NCI-H1105 treated with DMSO at 0.1 percent for 48 hours (cell line): ENCODE measurements around the gene FNDC10.

Experiments used
- DNase-seq: peaks from one replicate; lab custom pipeline; 2025; lab: John Stamatoyannopoulos, UW

Gene FNDC10

DNA sequence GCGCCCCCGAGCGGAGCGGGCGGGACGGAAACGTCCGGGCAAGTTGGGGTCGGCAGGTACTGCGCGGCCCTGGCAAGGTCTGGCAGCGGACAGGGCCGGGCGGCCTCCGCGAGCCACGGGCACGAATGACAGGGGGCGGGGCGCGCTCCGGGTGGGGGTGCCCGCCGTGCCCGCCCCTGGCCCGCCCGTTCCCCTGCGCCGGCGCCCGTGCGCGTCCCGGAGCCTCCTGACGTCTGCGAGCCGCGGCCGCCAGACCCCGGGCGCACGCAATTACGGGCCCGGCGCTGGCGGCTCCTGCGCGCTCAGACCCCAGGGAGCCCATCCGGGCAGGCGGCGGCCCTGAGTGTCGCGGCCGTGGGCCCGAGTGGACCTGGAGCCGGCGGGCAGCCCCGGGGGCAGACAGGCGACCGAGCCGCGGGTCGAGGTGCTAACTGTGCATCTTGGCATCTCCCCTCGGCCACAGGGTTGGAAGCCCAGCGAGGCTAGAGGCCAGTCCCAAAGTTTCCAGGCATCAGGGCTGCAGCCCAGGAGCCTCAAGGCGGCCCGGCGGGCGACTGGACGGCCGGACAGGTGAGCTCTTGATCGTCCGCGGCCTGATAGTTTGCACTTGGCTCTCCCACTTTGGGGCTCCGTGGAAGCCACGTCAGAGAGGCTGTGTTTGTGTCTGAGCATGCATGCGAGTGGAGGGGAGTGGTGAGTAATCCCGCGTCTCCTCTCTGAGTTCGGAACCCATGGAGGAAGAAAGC lies 16.3 kb upstream of the FNDC10 start:
- DNase-seq, result no peak

DNA sequence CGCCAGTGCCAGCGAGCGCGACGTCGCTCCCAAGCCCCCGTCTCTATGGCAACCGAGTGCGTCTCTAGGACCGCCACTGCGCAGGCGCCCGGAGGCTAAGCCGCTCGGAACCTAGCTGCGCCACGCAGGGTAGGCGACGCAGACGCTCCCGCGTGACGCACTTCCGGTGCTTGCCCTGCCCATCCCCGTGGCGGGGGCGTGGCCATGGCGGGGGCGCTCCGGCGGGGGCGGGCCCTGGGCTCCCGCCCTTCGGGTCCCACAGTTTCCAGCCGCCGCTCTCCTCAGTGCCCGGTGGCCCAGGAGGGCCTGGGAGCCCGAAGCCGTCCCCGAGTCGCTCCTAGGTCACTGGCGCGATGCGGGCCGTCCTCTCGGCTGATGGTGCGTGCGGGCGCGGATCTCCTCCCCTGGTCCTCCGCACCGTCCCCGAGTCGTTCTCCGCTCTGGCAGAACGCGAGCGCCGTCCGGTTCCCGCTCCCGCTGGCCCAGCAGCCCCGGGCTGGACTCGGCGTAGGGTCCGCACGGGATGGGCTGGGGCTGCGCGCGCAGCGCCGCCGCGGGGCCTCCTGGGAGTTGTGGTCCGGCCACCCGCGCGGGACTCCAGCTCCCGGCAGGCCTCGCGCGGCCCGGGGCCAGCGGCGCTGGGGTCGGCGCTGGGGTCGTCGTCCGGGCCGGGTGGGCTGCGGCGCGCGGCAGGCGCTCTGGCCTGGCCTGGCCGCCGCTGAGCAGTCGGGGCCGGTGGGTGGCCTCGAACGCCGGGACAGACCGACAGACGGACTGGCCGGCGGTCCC lies 15.5 kb upstream of the FNDC10 start, which contains the start of gene MIB2:
Gene MIB2 (plus strand): TSS at position 245 of the 789 bp plus-strand sequence. CDS start 7,953 bp downstream, outside the sequence.
- peak; percentile 98 for DNase-seq

DNA sequence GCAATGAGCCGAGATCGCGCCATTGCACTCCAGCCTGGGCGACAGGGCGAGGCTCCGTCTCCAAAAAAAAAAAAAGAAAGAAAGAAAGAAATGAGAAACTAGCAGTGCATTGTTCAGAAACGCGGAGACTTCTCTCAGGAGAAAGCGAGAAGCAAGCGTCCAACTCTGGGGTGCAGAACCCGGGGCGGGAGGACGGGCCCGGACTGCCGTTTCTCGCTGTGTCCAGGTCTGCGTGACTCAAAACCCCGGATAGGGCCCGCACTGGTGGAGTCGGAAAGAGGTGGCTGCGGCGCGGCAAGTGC lies 15.0 kb upstream of the FNDC10 start:
- no peak for DNase-seq

DNA sequence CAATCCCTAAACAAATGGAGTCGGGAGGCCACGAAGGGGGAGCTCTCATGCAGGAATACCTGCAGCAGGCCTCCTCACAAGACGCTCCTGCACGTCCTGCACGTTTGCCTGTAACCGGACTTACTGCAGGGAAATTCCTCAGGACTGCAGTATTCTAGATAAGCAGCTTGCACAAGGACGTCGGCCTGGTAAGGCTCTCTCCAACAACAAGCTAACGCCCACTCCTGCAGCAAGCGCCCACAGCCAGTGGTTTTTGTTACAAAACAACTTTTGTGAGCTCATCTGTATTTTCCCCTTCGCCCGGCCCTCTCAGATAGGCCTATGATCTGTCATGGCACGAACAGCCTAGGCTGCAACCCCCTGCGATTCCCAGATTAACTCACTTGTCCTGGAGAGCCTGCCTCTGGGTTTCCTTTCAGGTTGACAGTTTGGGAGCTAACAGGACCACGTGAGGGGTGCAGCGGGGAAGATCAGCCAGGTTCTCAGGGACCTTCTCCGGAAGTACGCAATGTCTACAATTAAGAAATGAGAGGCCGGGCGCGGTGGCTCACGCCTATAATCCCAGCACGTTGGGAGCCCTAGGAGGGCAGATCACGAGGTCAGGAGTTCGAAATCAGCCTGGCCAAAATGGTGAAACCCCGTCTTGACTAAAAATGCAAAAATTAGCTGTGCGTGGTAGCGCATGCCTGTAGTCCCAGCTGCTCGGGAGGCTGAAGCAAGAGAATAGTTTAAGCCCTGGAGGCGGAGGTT lies 14.4 kb upstream of the FNDC10 start:
- DNase-seq, result no peak

DNA sequence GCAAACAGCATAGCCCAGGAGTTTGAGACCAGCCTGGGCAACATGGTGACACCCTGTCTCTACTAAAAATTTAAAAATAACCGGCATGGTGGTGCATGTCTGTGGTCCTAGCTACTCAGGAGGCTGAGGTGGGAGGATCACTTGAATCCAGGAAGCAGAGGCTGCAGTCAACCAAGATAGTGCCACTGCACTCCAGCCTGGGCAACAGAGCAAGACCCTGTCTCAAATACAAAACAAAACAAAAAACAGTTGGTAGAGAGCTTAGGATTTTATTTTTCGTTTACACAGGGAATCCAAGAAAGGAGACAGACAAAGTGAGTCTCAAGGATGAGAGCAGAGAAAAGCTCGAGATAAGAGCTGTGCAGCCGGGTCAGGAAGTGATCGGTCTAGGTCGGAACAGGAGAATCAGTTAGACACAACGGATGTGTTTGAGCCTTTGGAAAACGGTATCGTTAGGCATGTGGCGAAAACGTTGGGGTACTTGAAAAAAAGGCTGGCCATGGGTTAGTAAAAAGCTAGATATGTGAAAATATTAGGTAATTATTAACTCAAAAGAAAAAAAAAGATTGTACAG lies 13.7 kb upstream of the FNDC10 start:
- no peak for DNase-seq

DNA sequence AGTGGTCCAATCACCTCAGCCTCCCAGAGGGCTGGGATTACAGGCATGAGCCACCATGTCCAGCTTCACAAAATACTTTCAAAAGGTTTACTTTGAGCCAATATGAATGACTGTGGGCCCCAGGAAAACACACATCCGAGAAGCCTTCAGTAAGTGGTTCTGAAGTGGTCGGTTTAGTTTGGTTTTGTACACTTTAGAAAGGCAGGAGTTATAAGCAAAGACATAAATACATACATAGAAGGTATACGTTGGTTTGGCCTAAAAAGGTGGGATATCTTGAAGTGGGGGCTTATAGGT lies 12.1 kb upstream of the FNDC10 start:
- DNase-seq, result no peak

DNA sequence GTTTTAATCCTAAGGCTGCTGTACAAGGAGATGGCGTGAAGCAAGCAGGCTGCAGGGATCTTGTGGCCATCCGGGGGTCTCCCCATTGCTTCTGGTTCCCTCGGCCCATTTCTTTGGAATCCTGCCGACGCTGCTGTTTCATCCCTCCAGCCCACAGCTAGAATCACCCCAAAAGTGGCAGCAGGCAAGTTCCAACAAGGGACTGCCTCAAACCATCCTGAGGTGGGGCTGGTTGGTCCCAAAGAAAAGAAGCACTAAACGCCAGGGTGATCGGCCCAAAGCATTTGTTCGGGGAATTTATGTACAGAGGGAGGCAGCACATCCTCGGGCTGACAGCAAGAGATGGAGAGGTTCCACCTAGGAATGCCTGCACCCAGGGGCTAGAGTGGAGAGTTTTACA lies 10.9 kb upstream of the FNDC10 start:
- DNase-seq, result no peak

DNA sequence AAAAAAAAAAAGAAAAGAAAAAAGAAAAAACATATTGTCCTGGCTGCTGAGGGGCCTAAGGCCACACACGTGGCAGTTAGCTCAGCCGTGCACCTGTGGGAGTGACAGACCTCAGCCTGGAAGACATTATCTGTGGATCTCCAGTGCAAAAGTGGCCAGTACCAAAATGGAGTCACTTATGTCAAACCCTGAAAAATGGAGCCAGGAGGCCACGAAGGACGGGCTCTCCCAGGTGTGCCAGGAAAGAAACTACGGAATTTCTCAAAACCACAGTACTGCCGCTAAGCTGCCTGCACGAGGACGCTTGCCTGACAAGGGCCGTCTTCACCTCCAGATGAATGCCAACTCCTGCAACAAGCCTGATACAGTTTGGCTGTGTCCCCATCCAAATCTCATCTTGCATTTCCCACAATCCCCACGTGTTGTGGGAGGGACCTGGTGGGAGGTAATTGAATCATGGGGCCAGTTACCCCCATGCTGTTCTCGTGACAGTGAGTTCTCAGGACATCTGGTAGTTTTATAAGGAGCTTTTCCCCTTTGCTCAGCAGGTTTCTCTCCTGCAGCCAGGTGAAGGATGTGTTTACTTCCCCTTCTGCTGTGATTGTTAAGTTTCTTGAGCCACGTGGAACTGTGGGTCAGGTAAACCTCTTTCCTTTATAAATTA lies 10.0 kb upstream of the FNDC10 start:
- no peak for DNase-seq

DNA sequence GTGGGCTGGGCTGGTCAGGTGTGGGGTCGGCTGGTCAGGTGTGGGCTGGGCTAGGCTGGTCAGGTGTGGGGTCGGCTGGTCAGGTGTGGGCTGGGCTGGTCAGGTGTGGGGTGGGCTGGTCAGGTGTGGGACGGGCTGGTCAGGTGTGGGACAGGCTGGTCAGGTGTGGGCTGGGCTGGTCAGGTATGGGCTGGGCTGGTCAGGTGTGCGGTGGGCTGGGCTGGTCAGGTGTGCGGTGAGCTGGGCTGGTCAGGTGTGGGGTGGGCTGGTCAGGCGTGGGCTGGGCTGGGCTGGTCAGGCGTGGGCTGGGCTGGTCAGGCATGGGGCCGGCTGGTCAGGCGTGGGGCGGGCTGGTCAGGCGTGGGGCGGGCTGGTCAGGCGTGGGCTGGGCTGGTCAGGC lies 6.3 kb upstream of the FNDC10 start:
- no peak for DNase-seq

DNA sequence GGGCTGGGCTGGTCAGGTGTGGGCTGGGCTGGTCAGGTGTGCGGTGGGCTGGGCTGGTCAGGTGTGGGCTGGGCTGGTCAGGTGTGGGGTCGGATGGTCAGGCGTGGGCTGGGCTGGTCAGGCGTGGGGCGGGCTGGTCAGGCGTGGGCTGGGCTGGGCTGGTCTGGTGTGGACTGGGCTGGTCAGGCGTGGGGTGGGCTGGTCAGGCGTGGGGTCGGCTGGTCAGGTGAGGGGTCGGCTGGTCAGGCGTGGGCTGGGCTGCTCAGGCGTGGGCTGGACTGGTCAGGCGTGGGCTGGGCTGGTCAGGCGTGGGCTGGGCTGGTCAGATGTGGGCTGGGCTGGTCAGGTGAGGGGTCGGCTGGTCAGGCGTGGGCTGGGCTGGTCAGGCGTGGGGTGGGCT lies 5.8 kb upstream of the FNDC10 start:
- no peak for DNase-seq

DNA sequence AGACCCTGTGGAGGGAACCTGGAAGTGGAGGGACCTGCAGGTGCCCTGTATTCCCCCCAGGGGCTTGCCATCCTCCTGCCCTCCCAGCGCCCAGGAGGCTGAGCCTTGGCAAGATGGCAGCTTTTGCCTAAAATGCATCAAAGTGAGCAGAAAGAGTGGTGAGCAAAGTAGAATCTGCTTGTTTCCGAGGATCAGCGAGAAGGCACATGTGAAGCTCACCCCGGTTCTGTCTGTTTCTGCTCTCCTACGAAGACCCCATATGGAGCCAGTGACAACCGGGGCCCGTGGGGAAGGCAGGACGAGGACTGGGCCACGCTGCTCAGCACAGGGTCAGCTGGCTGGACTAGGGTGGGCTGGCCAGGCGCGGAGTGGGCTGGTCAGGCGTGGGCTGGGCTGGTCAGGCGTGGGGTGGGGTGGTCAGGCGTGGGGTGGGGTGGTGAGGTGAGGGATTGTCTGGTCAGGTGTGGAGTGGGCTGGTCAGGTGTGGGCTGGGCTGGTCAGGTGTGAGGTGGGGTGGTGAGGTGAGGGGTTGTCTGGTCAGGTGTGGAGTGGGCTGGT lies 5.2 kb upstream of the FNDC10 start:
- DNase-seq, result no peak

DNA sequence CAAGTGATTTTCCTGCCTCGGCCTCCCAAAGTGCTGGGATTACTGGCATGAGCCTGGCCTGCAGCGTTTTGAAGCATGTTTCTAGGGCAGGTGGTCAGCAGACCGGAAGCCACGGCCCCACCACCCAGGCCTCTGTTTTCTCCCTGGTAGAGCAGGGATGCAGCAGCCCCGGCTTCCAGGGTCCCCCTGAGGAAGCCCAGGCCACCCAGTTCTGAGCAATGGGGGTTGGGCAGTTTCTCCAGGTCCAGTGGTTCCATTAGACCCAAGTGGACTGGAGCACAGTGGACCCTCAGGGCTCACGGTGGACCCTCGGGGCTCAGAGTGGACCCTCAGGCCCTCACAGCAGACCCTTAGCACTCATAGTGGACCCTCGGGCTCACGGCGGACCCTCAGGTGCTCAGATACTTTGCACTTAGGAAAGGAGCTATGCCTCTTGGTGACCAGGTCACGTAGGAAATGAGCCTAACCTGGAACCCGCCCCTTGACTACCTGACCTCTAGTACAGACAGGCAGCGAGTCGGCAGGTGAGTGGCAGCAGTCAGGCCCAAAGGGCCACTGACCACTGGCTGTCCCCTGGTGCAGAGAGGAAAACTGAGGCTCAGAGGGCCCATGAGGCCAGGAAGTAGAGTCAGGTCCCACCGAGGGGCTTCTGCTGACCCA lies 4.6 kb upstream of the FNDC10 start:
- no peak for DNase-seq

DNA sequence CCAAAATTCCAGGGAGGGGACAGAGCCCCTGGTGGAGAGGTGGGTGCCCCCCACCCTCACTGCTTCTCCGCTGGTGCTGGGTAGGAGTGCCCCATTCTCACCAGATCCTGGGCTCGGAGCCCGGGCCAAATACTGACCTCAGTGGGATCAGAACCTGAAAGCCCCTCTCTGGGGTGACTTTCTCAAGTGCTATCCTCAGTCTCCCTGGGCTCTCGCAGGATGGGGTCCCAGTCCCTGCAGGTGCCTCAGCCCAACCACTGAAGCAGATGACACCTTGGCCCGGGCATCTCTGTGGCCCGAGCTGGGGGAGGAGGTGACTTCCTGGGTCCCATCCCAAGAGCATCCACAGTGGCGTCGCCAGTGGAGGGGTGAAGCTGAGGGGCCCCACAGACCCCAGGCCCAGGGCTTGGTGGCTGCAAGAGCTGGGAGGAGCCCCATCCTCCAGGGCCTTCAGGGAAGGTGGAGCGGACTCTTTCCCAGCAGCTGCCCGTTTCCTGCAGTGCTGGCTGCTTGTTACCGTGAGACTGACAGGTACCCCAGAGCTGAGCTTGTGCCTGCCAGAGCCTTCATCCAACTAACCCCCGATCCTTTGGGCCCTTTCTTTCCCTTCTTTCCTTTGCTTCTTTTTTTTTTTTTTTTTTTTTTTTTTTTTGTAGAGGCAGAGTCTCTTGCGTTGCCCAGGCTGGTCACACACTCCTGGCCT lies 3.9 kb upstream of the FNDC10 start:
- no peak for DNase-seq

DNA sequence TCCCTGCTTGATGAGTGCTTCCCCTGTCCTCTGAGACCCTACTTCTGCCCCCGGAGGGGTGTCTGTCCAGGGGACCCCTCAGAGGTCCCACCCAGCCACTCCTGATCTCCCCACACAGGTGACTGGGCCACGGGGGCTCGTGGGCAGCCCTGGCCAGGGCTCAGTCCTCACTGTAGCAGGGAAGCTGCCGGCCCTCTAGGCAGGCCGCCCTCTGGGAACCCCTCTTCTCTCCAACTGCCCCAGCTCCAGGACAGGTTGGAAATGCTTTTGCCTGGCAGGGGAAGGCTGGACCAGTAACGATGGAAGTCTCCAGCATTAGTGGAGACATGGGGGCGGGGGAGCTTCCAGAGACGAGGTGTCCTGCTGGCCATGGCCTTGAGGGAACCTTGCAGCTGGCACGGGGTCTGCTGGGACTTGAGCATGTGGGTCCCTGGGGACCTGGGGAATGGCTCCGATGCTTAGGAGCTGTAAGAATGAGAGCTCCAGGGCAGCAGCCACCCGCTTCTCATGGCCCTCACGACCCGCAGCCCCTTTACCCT lies 3.1 kb upstream of the FNDC10 start:
- no peak for DNase-seq

DNA sequence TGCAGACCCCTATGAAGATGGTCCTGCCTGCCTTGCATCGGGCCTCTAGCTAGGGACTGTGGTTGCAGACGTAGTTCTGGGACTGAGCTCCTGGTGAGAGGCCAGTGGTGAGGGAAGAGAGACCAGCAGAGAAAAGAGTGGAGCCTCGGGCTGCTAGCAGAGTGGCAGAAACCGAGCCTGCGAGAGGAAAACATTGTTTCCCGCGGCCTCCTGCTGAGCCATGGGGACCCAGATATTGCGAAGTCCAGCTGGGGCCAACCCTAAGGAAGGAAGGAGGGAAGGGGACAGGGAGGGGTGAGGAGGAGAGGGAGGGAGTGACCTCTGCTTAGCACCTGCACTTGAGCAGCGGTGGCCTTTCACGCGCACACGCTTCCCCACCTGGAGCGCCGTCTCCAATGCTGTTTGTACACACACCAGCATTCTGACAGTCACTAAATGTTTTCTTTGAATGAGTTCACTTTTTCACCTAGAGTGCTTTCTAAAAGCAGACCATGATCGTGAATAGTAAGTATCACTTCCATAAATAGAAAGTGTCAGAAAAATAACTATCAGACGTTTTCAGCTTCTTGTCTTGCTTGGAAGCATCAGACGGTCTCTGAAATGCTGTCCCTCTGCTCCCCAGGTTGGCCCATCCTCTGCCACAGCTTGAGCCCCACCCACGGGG lies 2.5 kb upstream of the FNDC10 start:
- DNase-seq, result no peak

DNA sequence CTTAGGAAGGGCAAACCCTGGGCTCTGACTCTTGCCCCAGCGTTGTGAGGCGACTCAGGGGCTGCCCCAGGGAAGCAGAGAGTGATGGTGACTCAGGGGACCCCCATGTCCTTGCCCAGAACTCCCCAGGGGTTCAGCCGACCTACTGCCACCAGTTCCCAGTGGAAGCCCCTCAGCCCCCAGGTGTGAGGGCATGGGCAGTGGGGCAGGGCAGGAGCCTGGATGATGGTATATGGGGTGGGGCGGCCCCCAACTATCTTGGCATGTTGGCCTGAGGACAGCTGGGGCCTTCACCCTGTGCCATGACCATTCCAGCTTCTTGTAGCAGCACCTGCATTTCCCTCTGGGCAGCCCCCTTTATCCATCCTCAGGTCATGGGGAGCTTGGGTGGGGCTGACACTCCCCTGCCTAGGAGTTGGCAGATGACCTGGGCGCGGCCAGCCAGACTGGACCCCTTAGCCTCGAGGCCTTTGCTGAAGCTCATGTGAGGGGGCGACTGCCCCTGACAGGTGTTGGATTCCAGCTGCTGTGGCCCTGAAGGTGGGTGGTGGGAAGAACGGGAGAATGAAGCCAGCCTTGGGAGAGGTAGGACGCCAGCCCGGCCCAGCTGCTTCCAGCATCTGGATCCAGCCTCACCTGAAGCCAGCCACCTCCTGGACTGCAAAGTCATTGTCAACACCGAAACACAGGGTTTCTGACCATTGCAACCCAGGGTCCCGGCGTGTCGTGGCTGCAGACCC lies 1.8 kb upstream of the FNDC10 start:
- no peak for DNase-seq

DNA sequence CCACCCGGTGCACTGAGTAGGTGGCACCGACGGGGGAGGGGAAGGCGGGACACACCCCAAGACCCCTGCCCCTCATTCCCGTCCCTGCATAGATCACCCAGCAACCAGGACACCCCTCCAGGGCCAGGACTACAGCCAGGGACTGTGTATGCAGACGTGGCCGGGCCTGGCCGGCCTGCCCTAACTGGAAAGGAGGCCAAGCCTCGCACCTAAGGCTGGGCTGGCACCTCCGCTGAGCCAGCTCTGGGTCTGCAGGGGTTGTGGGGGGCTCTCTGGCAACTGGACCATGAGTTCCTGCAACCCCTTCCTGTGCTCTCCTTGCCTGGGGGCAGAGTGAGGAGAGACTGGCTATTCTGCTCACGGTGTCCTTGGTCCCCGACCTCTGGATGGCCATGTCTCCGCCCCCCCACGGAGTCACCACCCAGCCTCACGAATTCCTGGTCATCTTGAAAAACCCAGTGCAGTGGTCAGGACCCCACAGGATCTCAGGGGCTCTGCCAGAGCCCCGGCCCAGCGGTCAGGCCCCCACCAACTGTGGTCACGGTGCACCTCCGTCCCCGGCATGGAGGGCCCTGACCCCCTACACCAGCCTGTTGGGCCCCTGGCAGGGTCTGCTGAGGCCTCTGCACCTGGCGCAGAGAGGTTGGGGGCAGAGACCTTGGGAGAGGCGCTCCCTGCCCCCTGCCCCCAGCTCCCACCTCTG lies 1.1 kb upstream of the FNDC10 start:
- DNase-seq, result no peak
